ENCODE data around the gene CBY3. TPM values are rescaled to one million over a fixed set of nuclear protein-coding genes. Genes with fewer than 3 reads are reported as not detected.

The CBY3 gene
- total RNA-seq, 1 donor from 2014 or later: 1.0 TPM

Other genes starting within 250 kb of the CBY3 start
- 37.0 and 38.3 TPM in 2 replicates for gene RUFY1, start 130.5 kb downstream of the CBY3 start, total RNA-seq
- 987 and 1,028 TPM in 2 replicates for gene HNRNPH1, start 57.4 kb downstream of the CBY3 start, total RNA-seq
- 451 and 465 TPM in 2 replicates for gene CANX, start 17.9 kb upstream of the CBY3 start, total RNA-seq
- gene MAML1, start 51.8 kb upstream of the CBY3 start, total RNA-seq: 36.0 and 37.6 TPM in 2 replicates
- 0.64 and 1.7 TPM in 2 replicates for gene LTC4S, start 113.0 kb upstream of the CBY3 start, total RNA-seq
- 124 and 132 TPM in 2 replicates for gene MGAT4B, start 125.8 kb upstream of the CBY3 start, total RNA-seq
- 221 and 233 TPM in 2 replicates for gene SQSTM1, start 139.9 kb upstream of the CBY3 start, total RNA-seq
- gene MRNIP, start 177.8 kb upstream of the CBY3 start, total RNA-seq: 24.6 and 26.3 TPM in 2 replicates
- 123 and 127 TPM in 2 replicates for gene TBC1D9B, start 226.9 kb upstream of the CBY3 start, total RNA-seq

All from activated T-helper 1 cell treated with anti-CD3 and anti-CD28 coated beads, Interleukin-12 subunit alpha, Interleukin-12 subunit beta, Interleukin-2, Interleukin-4 antibody, amounts not matched to agents 30 ng/mL and 10 ng/mL and 1 ng/mL, durations not matched to agents 14 hours and 24 hours and 36 hours (primary cell).